ENCODE data around the gene DCST2.

GRCh38 chr1:155081472-155082300 lies 48.1 kb upstream of the DCST2 start:
- TF ChIP-seq, protein P1, sequence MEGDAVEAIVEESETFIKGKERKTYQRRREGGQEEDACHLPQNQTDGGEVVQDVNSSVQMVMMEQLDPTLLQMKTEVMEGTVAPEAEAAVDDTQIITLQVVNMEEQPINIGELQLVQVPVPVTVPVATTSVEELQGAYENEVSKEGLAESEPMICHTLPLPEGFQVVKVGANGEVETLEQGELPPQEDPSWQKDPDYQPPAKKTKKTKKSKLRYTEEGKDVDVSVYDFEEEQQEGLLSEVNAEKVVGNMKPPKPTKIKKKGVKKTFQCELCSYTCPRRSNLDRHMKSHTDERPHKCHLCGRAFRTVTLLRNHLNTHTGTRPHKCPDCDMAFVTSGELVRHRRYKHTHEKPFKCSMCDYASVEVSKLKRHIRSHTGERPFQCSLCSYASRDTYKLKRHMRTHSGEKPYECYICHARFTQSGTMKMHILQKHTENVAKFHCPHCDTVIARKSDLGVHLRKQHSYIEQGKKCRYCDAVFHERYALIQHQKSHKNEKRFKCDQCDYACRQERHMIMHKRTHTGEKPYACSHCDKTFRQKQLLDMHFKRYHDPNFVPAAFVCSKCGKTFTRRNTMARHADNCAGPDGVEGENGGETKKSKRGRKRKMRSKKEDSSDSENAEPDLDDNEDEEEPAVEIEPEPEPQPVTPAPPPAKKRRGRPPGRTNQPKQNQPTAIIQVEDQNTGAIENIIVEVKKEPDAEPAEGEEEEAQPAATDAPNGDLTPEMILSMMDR (IDR thresholded peaks at IDR 0.05; ENCODE audit: low read depth, low read length), result no peak
- no peak for TF ChIP-seq EZH2phosphoT487 (IDR thresholded peaks at IDR 0.05; ENCODE audit: low read depth)
